NCI-H345 treated with DMSO at 0.1 percent for 48 hours (cell line): ENCODE data around the gene CYB561.
A peak's percentile ranks its signal among the peaks of the same experiment; 100 is the strongest.

Source experiments
- DNase-seq: peaks from one replicate; lab custom pipeline; 2025; ENCODE audit not compliant: unreplicated experiment; lab: John Stamatoyannopoulos, UW

Gene CYB561

GRCh38 chr17:63452046-63452961 lies 6.2 kb upstream of the CYB561 start:
- no peak for DNase-seq

GRCh38 chr17:63451150-63451549 lies 5.0 kb upstream of the CYB561 start:
- DNase-seq = no peak

- no peak for DNase-seq
Observed at GRCh38 chr17:63450551-63450950, 4.4 kb upstream of the CYB561 start.

GRCh38 chr17:63448655-63449054 lies 2.5 kb upstream of the CYB561 start:
- DNase-seq = no peak

- no peak for DNase-seq
Observed at GRCh38 chr17:63447471-63448009, 1.4 kb upstream of the CYB561 start.

- DNase-seq = peak; percentile 57
Observed at GRCh38 chr17:63446753-63447470, 806 bp upstream of the CYB561 start.

- no peak for DNase-seq
Observed at GRCh38 chr17:63445571-63445953, 544 bp downstream of the CYB561 start.

GRCh38 chr17:63445065-63445464 lies 1.0 kb downstream of the CYB561 start:
- no peak for DNase-seq

GRCh38 chr17:63444457-63444856 lies 1.6 kb downstream of the CYB561 start:
- DNase-seq = no peak

- DNase-seq = no peak
Observed at GRCh38 chr17:63443053-63443452, 3.1 kb downstream of the CYB561 start.

- DNase-seq = no peak
Observed at GRCh38 chr17:63442549-63443035, 3.5 kb downstream of the CYB561 start.

- no peak for DNase-seq
Observed at GRCh38 chr17:63442074-63442473, 4.0 kb downstream of the CYB561 start.

- no peak for DNase-seq
Observed at GRCh38 chr17:63441654-63442053, 4.5 kb downstream of the CYB561 start.

GRCh38 chr17:63440770-63441335 lies 5.3 kb downstream of the CYB561 start:
- no peak for DNase-seq

- DNase-seq = no peak
Observed at GRCh38 chr17:63440127-63440769, 5.9 kb downstream of the CYB561 start.

GRCh38 chr17:63439687-63440086 lies 6.4 kb downstream of the CYB561 start:
- no peak for DNase-seq

GRCh38 chr17:63438092-63439051 lies 7.7 kb downstream of the CYB561 start:
- DNase-seq = no peak

- DNase-seq = no peak
Observed at GRCh38 chr17:63437287-63438091, 8.6 kb downstream of the CYB561 start.

GRCh38 chr17:63436523-63437110 lies 9.5 kb downstream of the CYB561 start:
- no peak for DNase-seq
